KMS-11 (cell line): Measurements from ENCODE around the gene DNMT3A.

Experiments
- H2AFZ ChIP-seq: fragments of 200-600 bp; sonication (generic); 2 replicates; pipeline ENCODE4 v1.6.1; 2016; ENCODE audit warnings: antibody characterized with exemption, mixed run types, low read depth
- H3K27ac ChIP-seq: fragments of 200-600 bp; sonication (generic); 2 replicates; pipeline ENCODE4 v1.6.1; 2016; ENCODE audit warnings: mild to moderate bottlenecking, mixed run types
- H3K27me3 ChIP-seq: fragments of 200-600 bp; sonication (generic); 2 replicates; pipeline ENCODE4 v1.6.1; 2017; ENCODE audit warnings: mild to moderate bottlenecking, low read depth, mixed run types, moderate library complexity; ENCODE audit not compliant: insufficient read depth
- H3K36me3 ChIP-seq: fragments of 200-600 bp; sonication (generic); 2 replicates; pipeline ENCODE4 v1.6.1; 2017; ENCODE audit warnings: mild to moderate bottlenecking, mixed run types; ENCODE audit not compliant: insufficient read depth
- H3K4me1 ChIP-seq: fragments of 200-600 bp; sonication (generic); 2 replicates; pipeline ENCODE4 v1.6.1; 2016; ENCODE audit warnings: mild to moderate bottlenecking, low read depth, mixed run types; ENCODE audit not compliant: poor library complexity, severe bottlenecking
- H3K4me2 ChIP-seq: fragments of 200-600 bp; sonication (generic); 2 replicates; pipeline ENCODE4 v1.7.0; 2016; ENCODE audit warnings: mild to moderate bottlenecking, mixed run types
- H3K4me3 ChIP-seq: fragments of 200-600 bp; sonication (generic); IDR thresholded peaks from 2 replicates; pipeline ENCODE4 v1.6.1; 2017; ENCODE audit warnings: low read depth, low read length, mixed read lengths; ENCODE audit not compliant: insufficient read depth
- H3K79me2 ChIP-seq: fragments of 200-600 bp; sonication (generic); 2 replicates; pipeline ENCODE4 v1.6.1; 2016; ENCODE audit warnings: low read depth, mixed run types; ENCODE audit not compliant: insufficient read depth
- H3K9ac ChIP-seq: fragments of 200-600 bp; sonication (generic); 2 replicates; pipeline ENCODE4 v1.6.1; 2016; ENCODE audit warnings: mild to moderate bottlenecking, mixed run types
- H4K20me1 ChIP-seq: fragments of 200-600 bp; sonication (generic); 2 replicates; pipeline ENCODE4 v1.6.1; 2016; ENCODE audit warnings: mild to moderate bottlenecking, mixed run types; ENCODE audit not compliant: insufficient read depth
- CTCF ChIP-seq: fragments of 200-600 bp; sonication (generic); conservative IDR thresholded peaks from 2 replicates; pipeline ENCODE4 v1.6.1; 2017; ENCODE audit warnings: low read depth, mild to moderate bottlenecking, antibody characterized with exemption, low read length, moderate library complexity, mixed read lengths

Gene DNMT3A

GRCh38 chr2:25245141-25245540 is 96.6 kb downstream of the DNMT3A start:
- H3K4me3 ChIP-seq = no peak overlapping the region
- H3K27me3 ChIP-seq = no peaks in the 10 kb centered on the region
- no peaks in the 10 kb centered on the region for H3K4me1 ChIP-seq
- H3K36me3 ChIP-seq = no peaks in the 10 kb centered on the region
- TF ChIP-seq CTCF = no peak
- no peak overlapping the region for H3K27ac ChIP-seq
- H2AFZ ChIP-seq = no peak overlapping the region
- no peaks in the 10 kb centered on the region for H4K20me1 ChIP-seq
- no peak overlapping the region for H3K4me2 ChIP-seq
- no peaks in the 10 kb centered on the region for H3K79me2 ChIP-seq
- no peak overlapping the region for H3K9ac ChIP-seq

GRCh38 chr2:25243995-25244394 is 97.7 kb downstream of the DNMT3A start:
- Histone ChIP-seq H3K4me1 (no peaks in the 10 kb centered on the region), H3K79me2 (no peaks in the 10 kb centered on the region), H4K20me1 (no peaks in the 10 kb centered on the region), H3K4me2 (no peak overlapping the region), H3K27me3 (no peaks in the 10 kb centered on the region), H2AFZ (no peak overlapping the region), H3K36me3 (no peaks in the 10 kb centered on the region), H3K9ac (no peak overlapping the region), H3K27ac (no peak overlapping the region), H3K4me3 (no peak overlapping the region)
- TF ChIP-seq CTCF = no peak

- no peaks in the 10 kb centered on the region for H3K27me3 ChIP-seq
- H3K36me3 ChIP-seq = no peaks in the 10 kb centered on the region
- H4K20me1 ChIP-seq = no peaks in the 10 kb centered on the region
- H3K4me2 ChIP-seq = no peak overlapping the region
- H3K4me1 ChIP-seq = no peaks in the 10 kb centered on the region
- no peaks in the 10 kb centered on the region for H3K79me2 ChIP-seq
- no peak overlapping the region for H3K27ac ChIP-seq
- no peak overlapping the region for H3K4me3 ChIP-seq
- TF ChIP-seq CTCF = no peak
- H2AFZ ChIP-seq = no peak overlapping the region
- H3K9ac ChIP-seq = no peak overlapping the region
Measured at GRCh38 chr2:25241452-25241851, 100.3 kb downstream of the DNMT3A start.

GRCh38 chr2:25240636-25241035 is 101.1 kb downstream of the DNMT3A start:
- Histone ChIP-seq H3K4me3 (no peak overlapping the region), H3K9ac (no peak overlapping the region), H3K27me3 (no peaks in the 10 kb centered on the region), H3K4me1 (no peaks in the 10 kb centered on the region), H4K20me1 (no peaks in the 10 kb centered on the region), H3K36me3 (no peaks in the 10 kb centered on the region), H3K27ac (no peak overlapping the region), H3K4me2 (no peak overlapping the region), H3K79me2 (no peaks in the 10 kb centered on the region), H2AFZ (no peak overlapping the region)
- TF ChIP-seq CTCF = no peak

GRCh38 chr2:25238920-25239319 is 102.8 kb downstream of the DNMT3A start:
- no peak overlapping the region for H3K4me3 ChIP-seq
- no peaks in the 10 kb centered on the region for H3K27me3 ChIP-seq
- H3K27ac ChIP-seq = no peak overlapping the region
- H3K36me3 ChIP-seq = no peaks in the 10 kb centered on the region
- no peak overlapping the region for H3K4me2 ChIP-seq
- H3K79me2 ChIP-seq = no peaks in the 10 kb centered on the region
- H3K4me1 ChIP-seq = no peaks in the 10 kb centered on the region
- H4K20me1 ChIP-seq = no peaks in the 10 kb centered on the region
- H2AFZ ChIP-seq = no peak overlapping the region
- no peak for TF ChIP-seq CTCF
- no peak overlapping the region for H3K9ac ChIP-seq
